Upper lobe of left lung (tissue), 6 donors: ENCODE results near the gene LY6G5C. TPM values are rescaled to one million over a fixed set of nuclear protein-coding genes. Genes with fewer than 3 reads are reported as not detected.
A peak's percentile ranks its signal among the peaks of the same experiment; 100 is the strongest.

Source experiments
- ATAC-seq, 2 donors: fragments of 200-7000 bp; cut with Tn5 transposase; one replicate each; pipeline ENCODE4 v1.9.1; 2022; ENCODE audit warnings: mild to moderate bottlenecking in 2 of 2, moderate library complexity in 2 of 2; ENCODE audit not compliant: low FRiP score in 2 of 2
- DNase-seq, 2 donors: peaks; one replicate each; pipeline ENCODE4 v3.0.0-alpha.2; 2019 to 2020
- H3K27ac ChIP-seq, 4 donors: fragments of 200-600 bp; sonication (generic); one replicate each; pipeline ENCODE4 v1.5.1; 2016 to 2019
- H3K27me3 ChIP-seq, 4 donors: fragments of 200-600 bp; sonication (generic); one replicate each; pipeline ENCODE4 v1.5.1; 2017 to 2019
- H3K36me3 ChIP-seq, 4 donors: fragments of 200-600 bp; sonication (generic); one replicate each; pipeline ENCODE4 v1.5.1; 2016 to 2019
- H3K4me1 ChIP-seq, 4 donors: fragments of 200-600 bp; sonication (generic); one replicate each; pipeline ENCODE4 v1.5.1; 2018 to 2019
- H3K4me3 ChIP-seq, 4 donors: fragments of 200-600 bp; sonication (generic); one replicate each; pipeline ENCODE4 v1.5.1; 2017 to 2019; ENCODE audit warnings: mild to moderate bottlenecking in 2 of 4, moderate library complexity in 1 of 4
- H3K9me3 ChIP-seq, 4 donors: fragments of 200-600 bp; sonication (generic); one replicate each; pipeline ENCODE4 v1.5.1; 2018 to 2019
- CTCF ChIP-seq, 6 experiments: fragments of 450-650 bp in 4 of 6; fragments of 200-600 bp in 2 of 6; sonication (generic) in 2 of 6; IDR thresholded peaks; one replicate each; pipeline ENCODE4 v1.5.1; 2016 to 2019; ENCODE audit warnings: antibody characterized with exemption in 6 of 6
- EP300 ChIP-seq, 4 donors: sonication (generic); formaldehyde crosslinking; IDR thresholded peaks; one replicate each; pipeline ENCODE4 v1.5.1; 2017; ENCODE audit warnings: antibody characterized with exemption in 4 of 4, control low read depth in 2 of 4
- POLR2A ChIP-seq, 4 donors: fragments of 450-650 bp; IDR thresholded peaks; one replicate each; pipeline ENCODE4 v1.5.1; 2016 to 2017; ENCODE audit warnings: antibody characterized with exemption in 4 of 4, mild to moderate bottlenecking in 2 of 4
- POLR2AphosphoS5 ChIP-seq, 2 donors: sonication (generic); formaldehyde crosslinking; IDR thresholded peaks; one replicate each; pipeline ENCODE4 v1.5.1; 2017; ENCODE audit warnings: antibody characterized with exemption in 2 of 2
- WGBS, 2 donors: methylation state at CpG; one replicate each; pipeline ENCODE4 v1.1.5; 2017 to 2018; 5-methylcytosine and 5-hydroxymethylcytosine counted together
- total RNA-seq, 6 donors: library from RNA; depleted of rRNA in 4 of 6; stranded (reverse); fragments of >200 nt in 4 of 6; gene quantifications; one replicate each; pipeline versions ENCODE4 v1.1.0 to v1.2.1, GENCODE V29; 2016 to 2021
- donor health status: DM: no; HTN: no; CAD: no; lungs with moderate emphysema.
- donor health status: DM: no; HTN: yes; CAD: no; lungs with severe emphysema.

The LY6G5C gene
- total RNA-seq, 6 donors from 2014 or later = 1.8 to 4.4 (median 3.1) TPM; not detected in 2

GRCh38 chr6:31631209-31631608 lies 49.7 kb downstream of the LY6G5C start:
- DNase-seq (peak in 1 of 2 donors; percentile 61), ATAC-seq (no peak)
- TF ChIP-seq POLR2A (IDR thresholded peaks at IDR 0.05) (no peak), POLR2AphosphoS5 (IDR thresholded peaks at IDR 0.05) (no peak), EP300 (IDR thresholded peaks at IDR 0.05) (no peak), CTCF (IDR thresholded peaks at IDR 0.05) (no peak)
- Histone ChIP-seq H3K4me3 (no peak overlapping the region), H3K27ac (no peak overlapping the region), H3K27me3 (no peaks in the 10 kb centered on the region), H3K4me1 (no peaks in the 10 kb centered on the region), H3K9me3 (no peaks in the 10 kb centered on the region), H3K36me3 (peaks cover 65 to 100% (median 100%) of the 10 kb centered on the region in 4 donors)
- 87 to 89% methylated on average over 3 to 16 of the region's 16 CpGs for WGBS, 2 donors

- no peak for DNase-seq
- 93 to 94% methylated on average over 25 of the region's 25 CpGs for WGBS, 2 donors
Observed at GRCh38 chr6:31630177-31630934, 50.5 kb downstream of the LY6G5C start.

GRCh38 chr6:31629014-31629413 lies 51.9 kb downstream of the LY6G5C start:
- no peak for DNase-seq
- no peak for ATAC-seq
- Histone ChIP-seq H3K4me3 (no peak overlapping the region), H3K36me3 (peaks cover 71 to 100% (median 100%) of the 10 kb centered on the region in 4 donors), H3K9me3 (no peaks in the 10 kb centered on the region), H3K27ac (no peak overlapping the region), H3K27me3 (no peaks in the 10 kb centered on the region), H3K4me1 (no peaks in the 10 kb centered on the region)
- no peak for TF ChIP-seq POLR2A (IDR thresholded peaks at IDR 0.05)
- no peak for TF ChIP-seq POLR2AphosphoS5 (IDR thresholded peaks at IDR 0.05)
- TF ChIP-seq CTCF (IDR thresholded peaks at IDR 0.05) = no peak
- no peak for TF ChIP-seq EP300 (IDR thresholded peaks at IDR 0.05)
- 88 to 93% methylated on average over 7 of the region's 7 CpGs for WGBS, 2 donors

More at GRCh38 chr6:31630177-31630934, 50.5 kb downstream of the LY6G5C start:
- peak in 1 of 2 donors; percentile 15 for ATAC-seq
- TF ChIP-seq POLR2AphosphoS5 (IDR thresholded peaks at IDR 0.05) (no peak), CTCF (IDR thresholded peaks at IDR 0.05) (no peak), EP300 (IDR thresholded peaks at IDR 0.05) (no peak), POLR2A (IDR thresholded peaks at IDR 0.05) (no peak)
- H3K27ac ChIP-seq = no peak overlapping the region
- peaks cover 66 to 100% (median 100%) of the 10 kb centered on the region in 4 donors for H3K36me3 ChIP-seq
- no peaks in the 10 kb centered on the region for H3K4me1 ChIP-seq
- no peaks in the 10 kb centered on the region for H3K9me3 ChIP-seq
- H3K27me3 ChIP-seq = no peaks in the 10 kb centered on the region
- H3K4me3 ChIP-seq = no peak overlapping the region

GRCh38 chr6:31627690-31628287 lies 53.1 kb downstream of the LY6G5C start:
- H3K27ac ChIP-seq = no peak overlapping the region
- H3K36me3 ChIP-seq = peaks cover 70 to 99% (median 95%) of the 10 kb centered on the region in 4 donors
- TF ChIP-seq CTCF (IDR thresholded peaks at IDR 0.05) (no peak), EP300 (IDR thresholded peaks at IDR 0.05) (no peak), POLR2A (IDR thresholded peaks at IDR 0.05) (no peak), POLR2AphosphoS5 (IDR thresholded peaks at IDR 0.05) (no peak)
- DNase-seq (peak in 1 of 2 donors; percentile 72), ATAC-seq (no peak)
- H3K9me3 ChIP-seq = no peaks in the 10 kb centered on the region
- no peaks in the 10 kb centered on the region for H3K27me3 ChIP-seq
- no peak overlapping the region for H3K4me3 ChIP-seq
- peaks cover 0 to 4% (median 2%) of the 10 kb centered on the region in 4 donors for H3K4me1 ChIP-seq
- WGBS, 2 donors = 95 to 98% methylated on average over 18 of the region's 19 CpGs
